DMS153 treated with DMSO at 0.1 percent for 48 hours (cell line): ENCODE data around the gene CAMSAP2.

Source experiments
- DNase-seq: peaks from one replicate; lab custom pipeline; 2025; ENCODE audit not compliant: unreplicated experiment; lab: John Stamatoyannopoulos, UW

CAMSAP2 gene

GRCh38 chr1:200838676-200839445 is 100.2 kb downstream of the CAMSAP2 start:
- DNase-seq, result no peak

GRCh38 chr1:200845360-200845759 is 106.7 kb downstream of the CAMSAP2 start:
- DNase-seq, result no peak

GRCh38 chr1:200846398-200846797 is 107.7 kb downstream of the CAMSAP2 start:
- DNase-seq, result no peak

GRCh38 chr1:200849430-200849829 is 110.7 kb downstream of the CAMSAP2 start:
- no peak for DNase-seq

GRCh38 chr1:200850554-200850953 is 111.9 kb downstream of the CAMSAP2 start:
- DNase-seq, result no peak

- no peak for DNase-seq
Observed at GRCh38 chr1:200856716-200857357, 118.1 kb downstream of the CAMSAP2 start.

- no peak for DNase-seq
Observed at GRCh38 chr1:200857804-200858203, 119.1 kb downstream of the CAMSAP2 start.

GRCh38 chr1:200861937-200862647 is 123.4 kb downstream of the CAMSAP2 start:
- DNase-seq, result no peak

GRCh38 chr1:200862713-200863415 is 124.2 kb downstream of the CAMSAP2 start:
- DNase-seq, result no peak

- DNase-seq, result no peak
Observed at GRCh38 chr1:200866116-200866515, 127.4 kb downstream of the CAMSAP2 start.

- no peak for DNase-seq
Observed at GRCh38 chr1:200866521-200866920, 127.8 kb downstream of the CAMSAP2 start.

- DNase-seq, result no peak
Observed at GRCh38 chr1:200867018-200867811, 128.5 kb downstream of the CAMSAP2 start.

GRCh38 chr1:200869376-200869752 is 130.7 kb downstream of the CAMSAP2 start:
- DNase-seq, result no peak

- no peak for DNase-seq
Observed at GRCh38 chr1:200869753-200870391, 131.2 kb downstream of the CAMSAP2 start.

- DNase-seq, result no peak
Observed at GRCh38 chr1:200872446-200873115, 133.9 kb downstream of the CAMSAP2 start, which contains the start of gene GPR25. TSS of gene GPR25 (plus strand) at chr1:200872981. CDS start at chr1:200873038, 57 bp downstream.

- DNase-seq, result no peak
Observed at GRCh38 chr1:200873116-200873670, 134.5 kb downstream of the CAMSAP2 start.

GRCh38 chr1:200873671-200874397 is 135.1 kb downstream of the CAMSAP2 start:
- DNase-seq, result no peak

GRCh38 chr1:200874694-200875093 is 136.0 kb downstream of the CAMSAP2 start:
- DNase-seq, result no peak
